OCI-LY7 (cell line): ENCODE data around the gene C5orf52. TPM values are rescaled to one million over a fixed set of nuclear protein-coding genes. Genes with fewer than 3 reads are reported as not detected.
"Not testable (repeated sequence)": the region's sequence is repeated elsewhere in the genome, so short reads cannot be mapped to it uniquely, and the experiment has no call there.

Experiments
- BruUV-seq: library from RNA; stranded (reverse); fragments of 400-500 nt; replicated peaks from 2 replicates; lab custom pipeline; 2021; lab: Mats Ljungman, UMichigan
- CTCF ChIA-PET: fragments of 300-600 bp; sonication (Branson Sonifier 250); formaldehyde crosslinking; loops from one replicate; lab custom pipeline; 2022; ENCODE audit warnings: antibody characterized with exemption; ENCODE audit not compliant: unreplicated experiment; lab: Charles Lee
- POLR2A ChIA-PET: fragments of 300-600 bp; sonication (Branson Sonifier 250); formaldehyde crosslinking; loops from one replicate; lab custom pipeline; 2022; ENCODE audit warnings: antibody characterized with exemption; lab: Charles Lee
- DNase-seq: peaks from one replicate; pipeline ENCODE4 v3.0.0-alpha.2; 2015; ENCODE audit warnings: low spot score
- H2AFZ ChIP-seq: fragments of 200-600 bp; sonication (generic), shearing (Covaris generic); 2 replicates; pipeline ENCODE4 v1.6.1; 2014; ENCODE audit warnings: mild to moderate bottlenecking, antibody characterized with exemption, low read length, moderate library complexity
- H3K27ac ChIP-seq: fragments of 200-600 bp; sonication (generic); 2 replicates; pipeline ENCODE4 v1.5.1; 2014; ENCODE audit warnings: mixed run types, low read depth, mild to moderate bottlenecking, moderate library complexity, low read length, inconsistent platforms; ENCODE audit not compliant: poor library complexity, severe bottlenecking
- H3K36me3 ChIP-seq: fragments of 200-600 bp; sonication (generic); 2 replicates; pipeline ENCODE4 v1.6.1; 2014; ENCODE audit warnings: mild to moderate bottlenecking, antibody characterized with exemption, low read length, moderate library complexity, mixed read lengths; ENCODE audit not compliant: insufficient read depth
- H3K4me1 ChIP-seq: fragments of 200-600 bp; sonication (generic); 2 replicates; pipeline ENCODE4 v1.5.1; 2014; ENCODE audit warnings: mild to moderate bottlenecking, low read length; ENCODE audit not compliant: insufficient read depth, poor library complexity, severe bottlenecking
- H3K4me2 ChIP-seq: fragments of 200-600 bp; sonication (generic); 2 replicates; pipeline ENCODE4 v1.6.1; 2014; ENCODE audit warnings: mild to moderate bottlenecking, low read length
- H3K4me3 ChIP-seq: fragments of 200-600 bp; sonication (generic); 2 replicates; pipeline ENCODE4 v1.5.1; 2014; ENCODE audit warnings: mild to moderate bottlenecking, low read depth, low read length; ENCODE audit not compliant: poor library complexity, severe bottlenecking
- H3K79me2 ChIP-seq: fragments of 200-600 bp; sonication (generic); 2 replicates; pipeline ENCODE4 v1.6.1; 2016; ENCODE audit warnings: low read depth, mild to moderate bottlenecking, low read length, moderate library complexity, mixed read lengths; ENCODE audit not compliant: insufficient read depth
- H3K9me2 ChIP-seq: fragments of 200-600 bp; sonication (generic); 2 replicates; pipeline ENCODE4 v1.6.1; 2016; ENCODE audit warnings: mild to moderate bottlenecking, low read length, mixed read lengths; ENCODE audit not compliant: insufficient read depth
- H3K9me3 ChIP-seq: fragments of 200-600 bp; sonication (generic); 2 replicates; pipeline ENCODE4 v1.6.1; 2014; ENCODE audit warnings: mild to moderate bottlenecking, mixed run types, low read length, mixed read lengths
- H4K20me1 ChIP-seq: fragments of 200-600 bp; sonication (generic); 2 replicates; pipeline ENCODE4 v1.6.1; 2014; ENCODE audit warnings: mild to moderate bottlenecking, antibody characterized with exemption, low read length, moderate library complexity, mixed read lengths; ENCODE audit not compliant: insufficient read depth
- EZH2phosphoT487 ChIP-seq: fragments of 200-600 bp; sonication (generic); IDR thresholded peaks from 2 replicates; pipeline ENCODE4 v1.6.1; 2018; ENCODE audit warnings: low read depth, borderline replicate concordance, mild to moderate bottlenecking, mixed run types, antibody characterized with exemption, low read length, moderate library complexity, mixed read lengths
- intact Hi-C: fragments of 100-400 bp; cut with micrococcal nuclease; formaldehyde crosslinking; loops from one replicate; pipeline ENCODE4 v1.10.0; 2022; ENCODE audit not compliant: unreplicated experiment
- total RNA-seq, 2 experiments: library from RNA; depleted of rRNA in 1 of 2; stranded (reverse); fragments of >200 nt in 1 of 2; shearing (Covaris generic) in 1 of 2; gene quantifications; 2 replicates each; pipeline ENCODE4 v1.2.3, GENCODE V29; 2014 to 2022
- TF ChIP-seq, protein P1 (sequence below): fragments of 200-600 bp; sonication (generic); conservative IDR thresholded peaks from 2 replicates; pipeline ENCODE4 v1.5.1; 2014; ENCODE audit warnings: mild to moderate bottlenecking, antibody characterized with exemption, low read length, moderate library complexity, mixed read lengths

C5orf52 gene
- total RNA-seq, 2 experiments from 2014 or later: not detected

DNA sequence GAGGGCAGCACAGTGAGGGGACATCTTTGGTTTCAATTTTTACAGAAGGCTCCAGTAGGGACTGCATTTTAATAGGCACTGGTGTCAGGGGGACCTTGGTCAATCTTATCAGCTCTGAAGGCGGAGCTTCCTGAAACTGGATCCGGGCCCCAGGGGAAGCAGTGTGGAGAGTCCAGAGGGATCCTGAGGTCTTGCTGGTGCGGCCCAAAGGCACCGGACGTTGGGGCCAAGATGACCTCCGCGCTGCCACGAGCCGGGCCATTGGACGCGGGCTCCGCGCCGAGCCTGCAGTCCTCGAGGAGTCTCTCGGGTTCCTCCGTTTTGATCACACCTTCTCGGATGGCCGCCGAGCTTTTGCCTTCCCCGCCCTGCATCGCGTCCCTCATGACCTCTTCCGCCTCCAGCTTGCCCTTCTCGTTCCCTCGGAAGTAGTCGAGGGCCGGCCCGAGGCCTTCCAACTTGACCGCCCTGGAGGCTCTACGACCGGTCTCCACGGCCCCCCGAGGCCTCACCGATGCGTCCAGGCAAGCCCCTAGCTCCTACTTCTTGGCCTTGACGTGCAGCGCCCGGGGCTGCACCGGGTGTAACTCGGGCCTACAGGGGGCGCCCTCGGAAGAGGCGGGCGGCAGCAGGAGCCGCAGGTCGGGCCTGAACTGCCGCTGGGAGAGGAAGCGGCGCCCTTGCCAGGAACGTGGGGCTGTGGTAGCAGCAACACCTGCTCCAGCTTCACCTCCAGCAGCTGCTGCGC lies 18.8 kb downstream of the C5orf52 start:
- Histone ChIP-seq H3K27ac (no peak overlapping the region), H3K4me1 (no peaks in the 10 kb centered on the region), H3K4me3 (no peak overlapping the region), H3K9me3 (no peaks in the 10 kb centered on the region), H2AFZ (no peak overlapping the region), H3K36me3 (no peaks in the 10 kb centered on the region), H3K79me2 (no peaks in the 10 kb centered on the region), H3K9me2 (no peaks in the 10 kb centered on the region), H3K4me2 (no peak overlapping the region), H4K20me1 (no peaks in the 10 kb centered on the region)
- ChIA-PET CTCF (interaction anchor here (0.6 kb wide), 1 partner anchor 223 kb away, joined by 3 read pairs; no protein-coding TSS in a partner anchor), POLR2A (no interaction called here)
- no peak for DNase-seq
- BruUV-seq: no TSS peak
- intact Hi-C loops: no loop called here
- TF ChIP-seq, protein P1, sequence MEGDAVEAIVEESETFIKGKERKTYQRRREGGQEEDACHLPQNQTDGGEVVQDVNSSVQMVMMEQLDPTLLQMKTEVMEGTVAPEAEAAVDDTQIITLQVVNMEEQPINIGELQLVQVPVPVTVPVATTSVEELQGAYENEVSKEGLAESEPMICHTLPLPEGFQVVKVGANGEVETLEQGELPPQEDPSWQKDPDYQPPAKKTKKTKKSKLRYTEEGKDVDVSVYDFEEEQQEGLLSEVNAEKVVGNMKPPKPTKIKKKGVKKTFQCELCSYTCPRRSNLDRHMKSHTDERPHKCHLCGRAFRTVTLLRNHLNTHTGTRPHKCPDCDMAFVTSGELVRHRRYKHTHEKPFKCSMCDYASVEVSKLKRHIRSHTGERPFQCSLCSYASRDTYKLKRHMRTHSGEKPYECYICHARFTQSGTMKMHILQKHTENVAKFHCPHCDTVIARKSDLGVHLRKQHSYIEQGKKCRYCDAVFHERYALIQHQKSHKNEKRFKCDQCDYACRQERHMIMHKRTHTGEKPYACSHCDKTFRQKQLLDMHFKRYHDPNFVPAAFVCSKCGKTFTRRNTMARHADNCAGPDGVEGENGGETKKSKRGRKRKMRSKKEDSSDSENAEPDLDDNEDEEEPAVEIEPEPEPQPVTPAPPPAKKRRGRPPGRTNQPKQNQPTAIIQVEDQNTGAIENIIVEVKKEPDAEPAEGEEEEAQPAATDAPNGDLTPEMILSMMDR: 0 out of 2 replicates have a peak, but pooled peaks have one; percentile 23
- no peak for TF ChIP-seq EZH2phosphoT487

DNA sequence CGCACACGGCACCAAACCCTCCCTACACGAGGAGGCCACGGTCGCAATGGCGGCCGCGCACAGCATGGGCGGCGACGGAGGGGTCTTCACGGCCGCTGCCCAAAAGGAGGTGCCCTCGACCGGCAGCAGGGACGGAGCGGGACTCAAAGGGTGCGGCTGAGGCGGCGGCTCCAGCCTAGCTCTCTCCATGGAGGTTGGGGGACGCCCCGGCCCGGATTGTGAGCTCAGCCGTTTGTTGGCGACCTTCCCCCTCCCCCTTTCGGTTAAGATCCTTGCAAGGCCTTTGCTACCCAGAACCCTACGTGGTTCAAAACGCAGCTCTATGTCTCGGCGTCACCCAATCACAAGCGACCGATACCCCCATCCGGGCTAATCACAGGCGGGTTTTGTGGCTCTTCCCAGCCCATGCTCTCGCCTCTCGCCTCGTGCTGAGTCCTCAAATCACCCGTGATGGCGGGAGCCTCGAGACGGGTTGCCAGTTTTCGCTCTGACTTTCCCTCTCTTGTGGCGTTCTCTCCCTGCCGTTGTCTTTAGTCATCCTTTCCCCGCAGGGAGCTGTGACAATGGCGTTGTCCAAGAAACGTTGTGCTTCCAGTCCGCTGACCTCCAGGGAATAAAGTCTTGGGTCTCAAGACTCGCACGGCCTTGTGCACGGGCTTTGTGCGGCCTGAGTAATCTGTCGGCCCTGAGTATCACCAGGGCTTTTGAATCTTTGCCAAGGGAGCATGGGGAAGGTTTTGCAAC lies 19.5 kb downstream of the C5orf52 start:
- H2AFZ ChIP-seq: no peak overlapping the region
- no peaks in the 10 kb centered on the region for H3K79me2 ChIP-seq
- H3K36me3 ChIP-seq: no peaks in the 10 kb centered on the region
- no peak for TF ChIP-seq EZH2phosphoT487
- TF ChIP-seq, protein P1: no peak
- no peaks in the 10 kb centered on the region for H4K20me1 ChIP-seq
- H3K9me3 ChIP-seq: no peaks in the 10 kb centered on the region
- no TSS peak for BruUV-seq
- DNase-seq: no peak
- H3K4me1 ChIP-seq: no peaks in the 10 kb centered on the region
- H3K27ac ChIP-seq: no peak overlapping the region
- POLR2A ChIA-PET: no interaction called here
- H3K4me3 ChIP-seq: no peak overlapping the region
- CTCF ChIA-PET: interaction anchor here (0.6 kb wide), 1 partner anchor 224 kb away, joined by 3 read pairs; no protein-coding TSS in a partner anchor
- H3K9me2 ChIP-seq: no peaks in the 10 kb centered on the region
- no peak overlapping the region for H3K4me2 ChIP-seq
- intact Hi-C loops: no loop called here

DNA sequence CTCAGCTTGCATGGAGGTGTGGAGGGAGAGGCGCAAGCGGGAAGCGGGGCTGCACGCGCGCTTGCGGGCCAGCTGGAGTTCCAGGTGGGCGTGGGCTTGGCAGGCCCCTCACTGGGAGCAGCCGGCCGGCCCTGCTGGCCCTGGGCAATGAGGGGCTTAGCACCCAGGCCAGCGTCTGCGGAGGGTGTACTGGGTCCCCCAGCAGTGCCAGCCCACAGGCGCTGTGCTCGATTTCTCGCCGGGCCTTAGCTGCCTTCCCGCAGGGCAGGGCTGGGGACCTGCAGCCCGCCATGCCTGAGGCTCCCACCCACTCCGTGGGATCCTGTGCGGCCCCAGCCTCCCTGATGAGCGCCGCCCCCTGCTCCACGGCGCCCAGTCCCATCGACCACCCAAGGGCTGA lies 22.5 kb downstream of the C5orf52 start:
- DNase-seq, H2AFZ ChIP-seq, CTCF ChIA-PET, H3K4me1 ChIP-seq, H3K79me2 ChIP-seq, H3K4me3 ChIP-seq, H3K9me2 ChIP-seq, intact Hi-C loops, H3K27ac ChIP-seq, H3K4me2 ChIP-seq, BruUV-seq, H3K36me3 ChIP-seq, H4K20me1 ChIP-seq: not testable (repeated sequence)
- peaks cover 17% of the 10 kb centered on the region for H3K9me3 ChIP-seq
- POLR2A ChIA-PET: interaction anchor here (1.2 kb wide), 1 partner anchor 24 kb away, joined by 3 read pairs; no protein-coding TSS in a partner anchor

DNA sequence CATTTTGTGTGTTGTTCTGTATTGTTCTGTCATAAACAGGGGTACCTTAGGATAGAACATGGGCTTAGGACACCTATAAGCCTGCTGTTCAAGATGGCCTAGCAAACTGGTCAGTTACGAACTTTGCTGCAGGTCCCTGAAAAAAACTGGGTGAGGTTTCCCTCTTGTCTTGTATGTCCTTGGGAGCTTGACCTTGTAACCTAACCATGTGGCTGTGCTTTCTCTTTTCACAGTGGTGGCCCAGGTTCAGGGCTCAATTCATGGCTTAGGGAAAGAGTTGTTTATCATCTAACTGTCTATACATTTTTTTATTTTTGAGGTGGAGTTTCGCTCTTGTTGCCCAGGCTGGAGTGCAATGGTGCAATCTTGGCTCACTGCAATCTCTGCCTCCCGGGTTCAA lies 24.8 kb downstream of the C5orf52 start:
- H4K20me1 ChIP-seq, H3K79me2 ChIP-seq, H2AFZ ChIP-seq, BruUV-seq, DNase-seq, H3K9me2 ChIP-seq, H3K4me2 ChIP-seq, H3K36me3 ChIP-seq, H3K4me1 ChIP-seq, intact Hi-C loops, CTCF ChIA-PET, H3K4me3 ChIP-seq, H3K27ac ChIP-seq: not testable (repeated sequence)
- H3K9me3 ChIP-seq: peaks cover 31% of the 10 kb centered on the region
- POLR2A ChIA-PET: interaction anchor here (0.6 kb wide), 2 partner anchors 61 to 103 kb away, joined by 3 read pairs; no protein-coding TSS in a partner anchor
